SK-N-SH (cell line): ENCODE data around the gene KCNJ4. TPM values are rescaled to one million over a fixed set of nuclear protein-coding genes. Genes with fewer than 3 reads are reported as not detected.

ENCODE experiments used
- CTCF ChIA-PET: fragments of 300-600, 350-600 bp; formaldehyde crosslinking; extraction: SDS; loops from one replicate; lab custom pipeline; 2021; lab: Yijun Ruan, JAX
- POLR2A ChIA-PET: fragments of 350-600 bp; sonication (Branson Sonifier 250); formaldehyde crosslinking; extraction: SDS; loops from one replicate; lab custom pipeline; 2020; ENCODE audit warnings: antibody characterized with exemption, inconsistent platforms; lab: Yijun Ruan, JAX
- DNase-seq: peaks from one replicate; pipeline ENCODE4 v3.0.0; 2012
- H2AFZ ChIP-seq: fragments of 200-600 bp; sonication (generic); 2 replicates; pipeline ENCODE4 v1.8.1; 2016; ENCODE audit warnings: antibody characterized with exemption, mild to moderate bottlenecking, low read depth
- H3F3A ChIP-seq: fragments of 200-600 bp; sonication (generic); replicated peaks from 2 replicates; pipeline ENCODE3; 2016; ENCODE audit warnings: antibody characterized with exemption, mild to moderate bottlenecking; ENCODE audit not compliant: insufficient read depth
- H3K27ac ChIP-seq, 2 experiments: fragments of 200-500 bp in 1 of 2; fragments of 200-600 bp in 1 of 2; sonication (Bioruptor generic) in 1 of 2; sonication (generic), shearing (Covaris generic) in 1 of 2; 2 replicates each; pipeline versions ENCODE4 v1.5.1 to v1.6.1; 2014 to 2016; ENCODE audit warnings: low read depth in 2 of 2, inconsistent platforms in 1 of 2, low read length in 1 of 2, mild to moderate bottlenecking in 1 of 2, mixed read lengths in 1 of 2
- H3K27me3 ChIP-seq: fragments of 200-600 bp; sonication (generic), shearing (Covaris generic); 2 replicates; pipeline ENCODE4 v1.6.1; 2016; ENCODE audit warnings: mixed run types; ENCODE audit not compliant: insufficient read depth
- H3K36me3 ChIP-seq, 2 experiments: fragments of 200-500 bp in 1 of 2; fragments of 200-600 bp in 1 of 2; sonication (Bioruptor generic) in 1 of 2; sonication (generic) in 1 of 2; replicated peaks in 1 of 2; 2 replicates each; pipeline versions ENCODE3 to v1.5.1; 2014 to 2016; ENCODE audit warnings: low read length in 1 of 2, mild to moderate bottlenecking in 1 of 2; ENCODE audit not compliant: insufficient read depth in 2 of 2, control insufficient read depth in 1 of 2
- H3K4me1 ChIP-seq, 2 experiments: fragments of 200-500 bp in 1 of 2; fragments of 200-600 bp in 1 of 2; sonication (Bioruptor generic) in 1 of 2; sonication (generic), shearing (Covaris generic) in 1 of 2; 2 replicates each; pipeline versions ENCODE4 v1.5.1 to v1.6.1; 2014 to 2016; ENCODE audit warnings: low read depth in 1 of 2, low read length in 1 of 2, mixed run types in 1 of 2; ENCODE audit not compliant: insufficient read depth in 2 of 2, control insufficient read depth in 1 of 2
- H3K4me2 ChIP-seq: fragments of 200-600 bp; sonication (generic), shearing (Covaris generic); 2 replicates; pipeline ENCODE4 v1.6.1; 2017; ENCODE audit warnings: mixed run types
- H3K4me3 ChIP-seq, 2 experiments: fragments of 200-500 bp in 1 of 2; fragments of 200-600 bp in 1 of 2; sonication (Bioruptor generic) in 1 of 2; sonication (generic), shearing (Covaris generic) in 1 of 2; 2 replicates each; pipeline versions ENCODE4 v1.5.1 to v1.8.1; 2014 to 2016; ENCODE audit warnings: low read depth in 2 of 2, inconsistent platforms in 1 of 2, low read length in 1 of 2, mild to moderate bottlenecking in 1 of 2, mixed read lengths in 1 of 2, moderate library complexity in 1 of 2
- H3K79me2 ChIP-seq: fragments of 200-600 bp; sonication (generic); 2 replicates; pipeline ENCODE4 v1.8.1; 2017; ENCODE audit warnings: mild to moderate bottlenecking; ENCODE audit not compliant: insufficient read depth
- H3K9ac ChIP-seq: fragments of 200-600 bp; sonication (generic); 2 replicates; pipeline ENCODE4 v1.6.1; 2017; ENCODE audit warnings: mixed run types
- H3K9me2 ChIP-seq: fragments of 200-600 bp; sonication (generic); 2 replicates; pipeline ENCODE4 v1.6.1; 2017; ENCODE audit warnings: mixed run types
- H3K9me3 ChIP-seq: fragments of 200-600 bp; sonication (generic); 2 replicates; pipeline ENCODE4 v1.6.1; 2017; ENCODE audit warnings: mixed run types, mild to moderate bottlenecking, moderate library complexity
- H4K20me1 ChIP-seq: fragments of 200-600 bp; sonication (generic); 2 replicates; pipeline ENCODE4 v1.6.1; 2017; ENCODE audit warnings: mild to moderate bottlenecking, mixed run types; ENCODE audit not compliant: insufficient read depth
- CHD2 ChIP-seq: fragments of 150-350 bp; IDR thresholded peaks from 2 replicates; pipeline ENCODE4 v1.6.1; 2018; ENCODE audit warnings: low read length; ENCODE audit not compliant: partially characterized antibody
- ELF1 ChIP-seq: IDR thresholded peaks from 2 replicates; pipeline ENCODE4 v1.4.0; 2012
- EP300 ChIP-seq, 2 experiments: IDR thresholded peaks; 2 replicates each; pipeline versions ENCODE4 v1.4.0 to v1.6.1; 2012; ENCODE audit warnings: borderline replicate concordance in 1 of 2, low read depth in 1 of 2, low read length in 1 of 2
- EZH2phosphoT487 ChIP-seq: fragments of 200-600 bp; sonication (generic); IDR thresholded peaks from 2 replicates; pipeline ENCODE4 v1.6.1; 2017; ENCODE audit warnings: low read depth, mixed run types, mild to moderate bottlenecking, antibody characterized with exemption, moderate library complexity, borderline replicate concordance
- FOSL2 ChIP-seq: IDR thresholded peaks from 2 replicates; pipeline ENCODE4 v1.4.0; 2012; ENCODE audit warnings: low read depth, mild to moderate bottlenecking, moderate library complexity, borderline replicate concordance
- GABPA ChIP-seq: IDR thresholded peaks from 2 replicates; pipeline ENCODE4 v1.4.0; 2012; ENCODE audit warnings: low read depth, mild to moderate bottlenecking
- NRF1 ChIP-seq: IDR thresholded peaks from 2 replicates; pipeline ENCODE4 v1.6.1; 2012; ENCODE audit warnings: low read depth, mild to moderate bottlenecking, low read length
- POLR2AphosphoS5 ChIP-seq: IDR thresholded peaks from 2 replicates; pipeline ENCODE4 v1.6.1; 2012; ENCODE audit warnings: low read depth, low read length
- RXRA ChIP-seq: IDR thresholded peaks from 2 replicates; pipeline ENCODE4 v1.4.0; 2012; ENCODE audit warnings: low read depth, mild to moderate bottlenecking, borderline replicate concordance
- SIN3A ChIP-seq: IDR thresholded peaks from 2 replicates; pipeline ENCODE4 v1.6.1; 2012; ENCODE audit warnings: low read depth, mild to moderate bottlenecking, low read length, moderate library complexity, borderline replicate concordance
- SMC3 ChIP-seq: IDR thresholded peaks from 2 replicates; pipeline ENCODE4 v1.6.1; 2012; ENCODE audit warnings: low read depth, low read length, improper control_type of control experiment
- TEAD4 ChIP-seq: IDR thresholded peaks from 2 replicates; pipeline ENCODE4 v1.4.0; 2012; ENCODE audit warnings: mild to moderate bottlenecking, borderline replicate concordance; ENCODE audit not compliant: insufficient read depth
- WGBS: methylation state at CpG from one replicate; pipeline ENCODE4 v1.1.6; 2017; ENCODE audit warnings: low lambda C conversion rate; 5-methylcytosine and 5-hydroxymethylcytosine counted together
- polyA plus RNA-seq, 3 experiments: library from polyadenylated mRNA; depleted of rRNA; stranded (reverse); fragments of >200 nt; gene quantifications; 2 replicates each; pipeline ENCODE4 v1.2.3, GENCODE V29; 2012
- TF ChIP-seq, protein P1 (sequence below): IDR thresholded peaks from 2 replicates; pipeline ENCODE4 v1.4.0; 2012; ENCODE audit warnings: low read depth, borderline replicate concordance
- TF ChIP-seq, protein P2 (sequence below): IDR thresholded peaks from 2 replicates; pipeline ENCODE4 v1.4.0; 2012; ENCODE audit warnings: low read depth
- TF ChIP-seq, protein P3 (sequence below): IDR thresholded peaks from 2 replicates; pipeline ENCODE4 v1.4.0; 2012; ENCODE audit warnings: low read depth, borderline replicate concordance
- TF ChIP-seq, protein P4 (sequence below): IDR thresholded peaks from 2 replicates; pipeline ENCODE4 v1.6.1; 2012; ENCODE audit warnings: mild to moderate bottlenecking, low read depth, low read length, moderate library complexity

The KCNJ4 gene
- polyA plus RNA-seq, 1 of the 3 experiments (the other 2 are of a cell fraction): not detected

DNA sequence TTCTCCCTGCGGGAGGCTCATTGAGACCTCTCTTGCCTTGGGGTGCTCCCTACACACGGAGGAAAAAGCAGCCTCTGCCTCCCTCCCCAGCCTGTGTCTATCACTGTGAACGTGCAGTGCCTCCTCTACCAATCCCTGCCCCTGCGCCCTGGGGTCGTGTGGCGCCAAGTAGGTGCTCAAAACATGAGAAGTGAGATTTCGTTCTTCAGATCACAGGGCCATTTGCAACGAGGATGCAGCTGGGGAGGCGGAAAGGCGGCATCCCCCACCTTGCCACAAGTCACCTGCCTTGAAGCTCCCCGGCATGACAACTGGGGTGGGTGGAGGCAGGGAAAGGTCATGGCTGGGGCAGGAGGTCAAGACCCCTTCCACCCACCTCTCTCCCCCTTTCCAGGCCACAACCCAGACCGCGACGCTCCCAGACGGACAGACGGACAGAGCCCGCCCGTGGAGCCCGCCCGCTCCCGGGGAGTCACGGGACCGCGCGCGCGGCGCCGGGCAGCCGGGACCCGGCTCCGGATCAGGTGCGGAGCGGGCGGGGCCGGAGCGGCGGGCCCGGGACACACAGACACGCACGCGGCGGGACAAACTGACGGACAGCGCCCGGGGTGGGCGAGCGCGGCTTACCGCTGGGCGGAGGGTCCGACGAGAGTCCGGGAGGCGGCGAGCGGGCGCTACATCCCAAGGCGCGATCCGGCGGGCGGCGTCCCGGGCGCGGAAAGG is 485 bp downstream of the KCNJ4 start:
- H3K27ac ChIP-seq: no peak overlapping the region
- no peaks in the 10 kb centered on the region for H3K36me3 ChIP-seq
- H3K4me1 ChIP-seq: peaks cover 0 to 11% of the 10 kb centered on the region in 2 experiments; a peak in 1 of 4 replicates
- ChIA-PET CTCF (no interaction called here), POLR2A (no interaction called here)
- TF ChIP-seq FOSL2 (no peak), EP300 (IDR thresholded peaks at IDR 0.05; ENCODE audit: borderline replicate concordance in 1 of 2, low read depth in 1 of 2, low read length in 1 of 2) (no peak), POLR2AphosphoS5 (no peak), ELF1 (no peak), TEAD4 (no peak), EZH2phosphoT487 (no peak), RXRA (no peak), SMC3 (no peak), GABPA (no peak), SIN3A (no peak)
- TF ChIP-seq, protein P1, sequence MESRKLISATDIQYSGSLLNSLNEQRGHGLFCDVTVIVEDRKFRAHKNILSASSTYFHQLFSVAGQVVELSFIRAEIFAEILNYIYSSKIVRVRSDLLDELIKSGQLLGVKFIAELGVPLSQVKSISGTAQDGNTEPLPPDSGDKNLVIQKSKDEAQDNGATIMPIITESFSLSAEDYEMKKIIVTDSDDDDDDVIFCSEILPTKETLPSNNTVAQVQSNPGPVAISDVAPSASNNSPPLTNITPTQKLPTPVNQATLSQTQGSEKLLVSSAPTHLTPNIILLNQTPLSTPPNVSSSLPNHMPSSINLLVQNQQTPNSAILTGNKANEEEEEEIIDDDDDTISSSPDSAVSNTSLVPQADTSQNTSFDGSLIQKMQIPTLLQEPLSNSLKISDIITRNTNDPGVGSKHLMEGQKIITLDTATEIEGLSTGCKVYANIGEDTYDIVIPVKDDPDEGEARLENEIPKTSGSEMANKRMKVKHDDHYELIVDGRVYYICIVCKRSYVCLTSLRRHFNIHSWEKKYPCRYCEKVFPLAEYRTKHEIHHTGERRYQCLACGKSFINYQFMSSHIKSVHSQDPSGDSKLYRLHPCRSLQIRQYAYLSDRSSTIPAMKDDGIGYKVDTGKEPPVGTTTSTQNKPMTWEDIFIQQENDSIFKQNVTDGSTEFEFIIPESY: no peak
- TF ChIP-seq, protein P2, sequence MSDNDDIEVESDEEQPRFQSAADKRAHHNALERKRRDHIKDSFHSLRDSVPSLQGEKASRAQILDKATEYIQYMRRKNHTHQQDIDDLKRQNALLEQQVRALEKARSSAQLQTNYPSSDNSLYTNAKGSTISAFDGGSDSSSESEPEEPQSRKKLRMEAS: no peak
- H4K20me1 ChIP-seq: no peaks in the 10 kb centered on the region
- H3K79me2 ChIP-seq: no peaks in the 10 kb centered on the region
- no peaks in the 10 kb centered on the region for H3K9me3 ChIP-seq
- H3K27me3 ChIP-seq: no peaks in the 10 kb centered on the region; the same call in 1 of the 2 replicates
- no CpG with 5 or more reads among the region's 67 CpGs for WGBS
- H3K9me2 ChIP-seq: no peaks in the 10 kb centered on the region
- H3F3A ChIP-seq: no peaks in the 10 kb centered on the region
- no peak overlapping the region for H3K4me2 ChIP-seq
- no peak overlapping the region for H3K9ac ChIP-seq
- DNase-seq: peak; percentile 54
- peak overlapping the region in 1 of 2 experiments; percentile 22; a peak in 1 of 4 replicates for H3K4me3 ChIP-seq
- H2AFZ ChIP-seq: no peak overlapping the region

DNA sequence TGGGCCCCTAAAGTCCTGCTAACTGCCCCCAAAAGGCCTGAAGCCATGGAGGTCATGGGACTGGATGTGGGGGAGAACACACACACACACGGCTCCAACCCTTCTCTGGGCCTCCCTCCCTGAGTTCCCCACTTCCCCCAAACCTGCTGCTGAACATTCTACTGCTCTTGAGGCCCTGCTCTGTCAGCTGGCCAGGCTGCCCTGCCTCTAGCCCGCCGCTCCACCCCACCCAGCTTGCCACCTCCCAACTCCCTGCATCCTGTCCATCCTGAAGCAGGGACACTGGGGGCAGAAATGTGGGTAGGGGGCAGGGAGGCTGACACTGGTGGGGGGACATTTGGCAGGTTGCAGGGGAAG is 1.0 kb downstream of the KCNJ4 start:
- H3K79me2 ChIP-seq: no peaks in the 10 kb centered on the region
- no peaks in the 10 kb centered on the region for H3K36me3 ChIP-seq
- H3K9me3 ChIP-seq: no peaks in the 10 kb centered on the region
- TF ChIP-seq CHD2 (no peak), NRF1 (no peak), TEAD4 (no peak), EP300 (IDR thresholded peaks at IDR 0.05; ENCODE audit: borderline replicate concordance in 1 of 2, low read depth in 1 of 2, low read length in 1 of 2) (no peak)
- TF ChIP-seq, protein P3, sequence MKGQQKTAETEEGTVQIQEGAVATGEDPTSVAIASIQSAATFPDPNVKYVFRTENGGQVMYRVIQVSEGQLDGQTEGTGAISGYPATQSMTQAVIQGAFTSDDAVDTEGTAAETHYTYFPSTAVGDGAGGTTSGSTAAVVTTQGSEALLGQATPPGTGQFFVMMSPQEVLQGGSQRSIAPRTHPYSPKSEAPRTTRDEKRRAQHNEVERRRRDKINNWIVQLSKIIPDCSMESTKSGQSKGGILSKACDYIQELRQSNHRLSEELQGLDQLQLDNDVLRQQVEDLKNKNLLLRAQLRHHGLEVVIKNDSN: no peak
- TF ChIP-seq, protein P4, sequence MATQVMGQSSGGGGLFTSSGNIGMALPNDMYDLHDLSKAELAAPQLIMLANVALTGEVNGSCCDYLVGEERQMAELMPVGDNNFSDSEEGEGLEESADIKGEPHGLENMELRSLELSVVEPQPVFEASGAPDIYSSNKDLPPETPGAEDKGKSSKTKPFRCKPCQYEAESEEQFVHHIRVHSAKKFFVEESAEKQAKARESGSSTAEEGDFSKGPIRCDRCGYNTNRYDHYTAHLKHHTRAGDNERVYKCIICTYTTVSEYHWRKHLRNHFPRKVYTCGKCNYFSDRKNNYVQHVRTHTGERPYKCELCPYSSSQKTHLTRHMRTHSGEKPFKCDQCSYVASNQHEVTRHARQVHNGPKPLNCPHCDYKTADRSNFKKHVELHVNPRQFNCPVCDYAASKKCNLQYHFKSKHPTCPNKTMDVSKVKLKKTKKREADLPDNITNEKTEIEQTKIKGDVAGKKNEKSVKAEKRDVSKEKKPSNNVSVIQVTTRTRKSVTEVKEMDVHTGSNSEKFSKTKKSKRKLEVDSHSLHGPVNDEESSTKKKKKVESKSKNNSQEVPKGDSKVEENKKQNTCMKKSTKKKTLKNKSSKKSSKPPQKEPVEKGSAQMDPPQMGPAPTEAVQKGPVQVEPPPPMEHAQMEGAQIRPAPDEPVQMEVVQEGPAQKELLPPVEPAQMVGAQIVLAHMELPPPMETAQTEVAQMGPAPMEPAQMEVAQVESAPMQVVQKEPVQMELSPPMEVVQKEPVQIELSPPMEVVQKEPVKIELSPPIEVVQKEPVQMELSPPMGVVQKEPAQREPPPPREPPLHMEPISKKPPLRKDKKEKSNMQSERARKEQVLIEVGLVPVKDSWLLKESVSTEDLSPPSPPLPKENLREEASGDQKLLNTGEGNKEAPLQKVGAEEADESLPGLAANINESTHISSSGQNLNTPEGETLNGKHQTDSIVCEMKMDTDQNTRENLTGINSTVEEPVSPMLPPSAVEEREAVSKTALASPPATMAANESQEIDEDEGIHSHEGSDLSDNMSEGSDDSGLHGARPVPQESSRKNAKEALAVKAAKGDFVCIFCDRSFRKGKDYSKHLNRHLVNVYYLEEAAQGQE: no peak
- TF ChIP-seq, protein P2: no peak
- ChIA-PET CTCF (interaction anchor here (1.5 kb wide), 1 partner anchor 14 kb away, joined by 3 read pairs; the partner anchor contains the start of gene KDELR3), POLR2A (no interaction called here)
- no peaks in the 10 kb centered on the region; the same call in 1 of the 2 replicates for H3K27me3 ChIP-seq
- H3K4me2 ChIP-seq: no peak overlapping the region
- H3K9me2 ChIP-seq: no peaks in the 10 kb centered on the region
- no peak overlapping the region for H3K9ac ChIP-seq
- no peaks in the 10 kb centered on the region for H4K20me1 ChIP-seq
- no peak overlapping the region for H3K4me3 ChIP-seq
- peaks cover 0 to 11% of the 10 kb centered on the region in 2 experiments; a peak in 1 of 4 replicates for H3K4me1 ChIP-seq
- H3F3A ChIP-seq: no peaks in the 10 kb centered on the region
- no peak overlapping the region for H3K27ac ChIP-seq
- DNase-seq: no peak
- H2AFZ ChIP-seq: no peak overlapping the region
- WGBS: 94% methylated on average over 2 of the region's 3 CpGs
